GM12872 (cell line): ENCODE measurements around the gene P4HB.

Experiments used
- TF ChIP-seq, protein P1 (sequence below): IDR thresholded peaks from 3 replicates; pipeline ENCODE4 v1.5.1; 2011; ENCODE audit warnings: low read depth, mild to moderate bottlenecking, low read length, moderate library complexity; ENCODE audit not compliant: insufficient read depth

P4HB gene

DNA sequence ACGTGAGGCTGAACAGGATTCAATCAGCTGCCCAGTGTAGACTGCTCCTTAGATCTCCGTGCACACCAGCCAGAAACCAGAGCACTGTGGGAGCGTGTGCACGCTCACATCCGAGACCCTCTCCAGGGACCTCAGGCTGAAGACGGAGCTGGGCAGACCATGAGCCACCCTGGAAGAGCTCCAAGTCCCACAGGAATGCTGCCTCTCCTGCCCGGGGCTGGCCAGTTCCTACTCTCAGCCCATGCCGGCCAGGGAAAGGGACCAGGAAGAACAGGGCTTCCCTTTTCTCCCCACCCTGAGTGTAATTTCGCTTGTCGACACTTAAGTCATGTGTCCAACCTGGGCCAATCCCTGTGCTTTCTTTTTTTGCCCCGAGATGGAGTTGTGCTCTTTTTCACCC is 24.2 kb upstream of the P4HB start:
- TF ChIP-seq, protein P1, sequence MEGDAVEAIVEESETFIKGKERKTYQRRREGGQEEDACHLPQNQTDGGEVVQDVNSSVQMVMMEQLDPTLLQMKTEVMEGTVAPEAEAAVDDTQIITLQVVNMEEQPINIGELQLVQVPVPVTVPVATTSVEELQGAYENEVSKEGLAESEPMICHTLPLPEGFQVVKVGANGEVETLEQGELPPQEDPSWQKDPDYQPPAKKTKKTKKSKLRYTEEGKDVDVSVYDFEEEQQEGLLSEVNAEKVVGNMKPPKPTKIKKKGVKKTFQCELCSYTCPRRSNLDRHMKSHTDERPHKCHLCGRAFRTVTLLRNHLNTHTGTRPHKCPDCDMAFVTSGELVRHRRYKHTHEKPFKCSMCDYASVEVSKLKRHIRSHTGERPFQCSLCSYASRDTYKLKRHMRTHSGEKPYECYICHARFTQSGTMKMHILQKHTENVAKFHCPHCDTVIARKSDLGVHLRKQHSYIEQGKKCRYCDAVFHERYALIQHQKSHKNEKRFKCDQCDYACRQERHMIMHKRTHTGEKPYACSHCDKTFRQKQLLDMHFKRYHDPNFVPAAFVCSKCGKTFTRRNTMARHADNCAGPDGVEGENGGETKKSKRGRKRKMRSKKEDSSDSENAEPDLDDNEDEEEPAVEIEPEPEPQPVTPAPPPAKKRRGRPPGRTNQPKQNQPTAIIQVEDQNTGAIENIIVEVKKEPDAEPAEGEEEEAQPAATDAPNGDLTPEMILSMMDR, result no peak

DNA sequence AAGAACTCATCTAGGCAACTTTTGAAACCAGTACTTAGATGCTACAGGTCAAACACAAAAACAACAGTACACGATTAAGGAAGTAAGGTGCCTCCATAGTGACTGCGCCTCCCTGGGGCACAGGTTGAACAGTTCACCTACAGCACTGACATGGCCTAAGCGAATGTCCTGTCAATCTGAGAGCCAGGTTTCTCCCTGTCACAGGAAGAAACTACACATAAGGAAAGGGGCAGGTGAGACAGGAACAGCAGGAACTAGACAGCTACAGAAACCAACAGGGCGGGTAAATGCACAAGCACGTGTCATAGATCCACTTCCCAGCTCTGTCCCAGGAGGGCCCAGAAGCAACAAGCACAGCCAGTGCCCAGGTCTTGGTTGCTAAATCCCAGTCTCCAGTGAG is 18.8 kb upstream of the P4HB start:
- TF ChIP-seq, protein P1, result no peak

DNA sequence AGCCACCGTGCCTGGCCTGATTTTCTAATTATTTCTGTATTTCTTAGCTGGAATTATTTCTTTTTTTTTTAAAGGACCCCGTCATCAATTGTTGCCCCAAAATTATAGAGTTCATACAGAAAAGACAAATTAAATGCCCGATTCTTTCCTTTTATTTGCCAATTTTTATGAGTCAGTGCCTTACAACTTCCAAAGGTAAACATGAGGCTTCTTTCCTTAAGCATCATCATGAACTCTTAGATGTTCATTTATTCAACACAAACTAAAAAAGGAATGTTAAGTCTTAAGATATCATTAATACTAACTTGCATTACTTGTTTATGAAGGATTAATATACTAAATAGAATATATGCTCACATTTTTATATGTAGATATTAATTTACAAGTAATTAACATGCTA is 18.0 kb upstream of the P4HB start:
- TF ChIP-seq, protein P1, result no peak

DNA sequence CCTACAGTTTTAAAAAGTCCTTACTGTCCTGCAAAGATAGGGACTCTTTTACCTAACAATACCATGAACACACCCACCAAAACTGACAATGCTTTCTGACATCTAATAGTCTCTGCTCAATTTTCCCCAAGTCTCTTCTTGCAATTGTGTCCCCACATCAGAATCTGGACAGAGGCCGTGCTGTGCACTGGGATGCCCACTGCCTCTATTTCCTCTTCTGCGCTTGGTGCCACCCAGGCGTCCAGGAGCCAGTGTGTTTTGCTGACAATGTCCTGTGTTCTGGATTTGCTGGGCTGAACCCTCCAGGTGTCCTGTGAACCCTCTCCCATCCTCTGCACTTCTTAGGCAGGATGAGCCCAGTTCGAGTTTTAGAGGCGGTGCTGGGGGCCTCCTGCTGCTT is 17.2 kb upstream of the P4HB start:
- TF ChIP-seq, protein P1, result no peak

DNA sequence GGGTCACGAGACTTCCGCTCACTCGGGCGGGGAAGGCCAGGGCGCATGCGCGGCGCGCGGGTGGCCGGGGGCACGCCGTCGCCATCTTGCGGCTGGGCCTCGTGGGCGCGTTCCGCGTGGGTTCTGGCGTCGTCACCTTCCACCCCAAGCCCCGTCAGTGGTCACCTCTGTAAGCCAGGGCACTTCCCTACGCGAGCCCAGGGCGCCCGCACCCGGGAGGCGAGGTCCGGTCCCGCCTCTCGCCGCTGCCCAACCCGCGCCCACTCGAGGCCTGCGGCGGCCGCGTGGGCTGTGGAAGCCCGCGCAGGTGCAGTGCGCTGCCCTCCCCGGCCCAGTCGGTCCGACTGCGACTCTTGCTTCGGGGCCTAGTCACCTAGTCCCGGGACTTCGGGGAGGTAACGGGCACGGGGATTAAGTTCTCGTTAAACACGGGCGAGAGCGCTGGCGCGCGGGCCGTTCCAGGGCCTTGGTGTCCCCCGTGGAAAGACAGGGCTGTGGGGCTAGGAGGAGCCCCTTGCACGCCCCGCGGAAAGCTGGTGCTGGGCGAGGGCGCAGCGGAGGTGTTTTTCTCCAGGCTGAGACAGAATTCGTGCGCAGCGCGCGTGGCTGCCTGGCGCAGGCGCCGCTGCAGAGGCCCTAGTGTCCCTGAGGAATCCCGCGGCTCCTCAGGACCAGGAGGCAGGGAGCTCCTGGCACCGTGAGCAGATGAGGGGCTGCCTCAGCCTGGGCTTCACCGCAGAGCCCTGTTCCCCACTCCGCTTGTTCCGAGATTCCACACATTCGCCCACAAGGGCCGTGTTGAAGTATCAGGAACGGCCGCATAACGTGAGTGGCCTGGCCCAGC is 11.3 kb upstream of the P4HB start:
- TF ChIP-seq, protein P1, result peak; percentile 40; the same call in 2 of the 3 replicates

DNA sequence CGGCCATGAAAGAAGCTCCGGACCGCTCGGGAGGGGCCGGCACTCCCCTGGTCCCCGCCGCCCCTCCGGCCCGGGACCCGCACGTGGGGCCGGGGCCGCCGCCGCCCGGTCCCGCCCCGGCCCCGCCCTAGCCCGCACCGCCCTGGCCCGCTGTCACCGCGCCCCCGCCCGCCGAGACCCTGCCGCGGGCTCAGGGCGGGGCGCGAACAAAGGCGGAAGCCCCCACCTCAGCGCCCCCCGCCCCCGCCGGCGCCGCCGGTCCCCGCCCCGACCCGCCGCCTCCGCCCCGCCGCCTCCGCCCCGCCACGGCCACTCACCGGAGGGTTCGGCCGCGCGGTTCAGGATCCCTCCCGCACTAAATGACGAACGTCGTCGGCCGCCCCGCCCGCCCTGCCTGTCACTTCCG is 10.6 kb upstream of the P4HB start, which contains the start of gene ARHGDIA:
Gene ARHGDIA (minus strand): TSS at position 357 of the 406 bp plus-strand sequence. CDS start 1,407 bp downstream, outside the sequence.
- TF ChIP-seq, protein P1, result no peak

DNA sequence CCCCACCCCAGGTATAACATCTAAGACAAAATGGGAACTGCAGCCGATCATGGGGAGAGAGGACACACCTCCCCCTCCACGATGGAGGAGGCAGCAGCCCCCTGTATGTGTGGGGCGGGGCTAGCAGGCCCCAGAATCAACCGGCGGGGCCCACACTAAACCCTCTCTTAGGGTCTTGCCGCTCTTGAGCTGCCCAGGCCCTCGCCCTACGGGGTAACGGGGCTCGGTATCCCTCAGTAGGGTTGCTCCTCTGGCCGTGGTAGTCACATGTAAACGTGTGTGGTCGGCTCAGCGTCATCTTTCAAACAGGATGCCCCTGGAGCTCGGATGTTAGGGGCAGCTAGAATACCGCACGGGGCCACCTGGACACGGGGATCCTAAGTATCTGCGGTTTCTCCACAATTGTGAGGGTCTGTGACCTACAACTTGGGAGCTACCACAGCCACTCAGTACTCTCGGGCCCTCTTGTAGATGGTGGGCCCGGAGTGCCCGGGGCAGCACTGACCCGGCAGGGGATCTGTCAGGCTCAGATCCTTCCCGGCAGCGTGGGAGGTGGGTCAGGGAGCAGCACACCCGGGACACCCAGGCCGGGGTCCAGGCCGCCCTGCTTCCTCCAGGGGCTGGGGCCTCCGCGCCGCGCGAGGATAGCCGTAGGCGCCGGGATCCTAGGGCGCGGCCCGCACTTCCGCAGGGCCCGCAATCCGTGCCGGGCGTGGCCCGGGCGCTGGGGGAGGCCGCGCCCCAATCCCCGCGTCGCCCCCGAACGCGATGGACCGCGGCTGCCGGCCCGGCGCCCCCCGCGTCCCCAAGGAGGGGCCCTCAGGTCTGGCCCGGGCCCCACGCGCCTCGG is 10.0 kb upstream of the P4HB start:
- TF ChIP-seq, protein P1, result no peak
